Panc1 (cell line): ENCODE results near the gene NOTCH4.

Experiments
- CTCF ChIP-seq: fragments of 450-650 bp; IDR thresholded peaks from 2 replicates; pipeline ENCODE4 v1.5.1; 2017; ENCODE audit warnings: mild to moderate bottlenecking
- POLR2AphosphoS5 ChIP-seq: IDR thresholded peaks from 2 replicates; pipeline ENCODE4 v1.6.1; 2012; ENCODE audit warnings: mild to moderate bottlenecking, low read depth, low read length, moderate library complexity
- SIN3A ChIP-seq: IDR thresholded peaks from 2 replicates; pipeline ENCODE4 v1.6.1; 2012; ENCODE audit warnings: low read depth, mild to moderate bottlenecking, low read length, moderate library complexity, borderline replicate concordance; ENCODE audit not compliant: insufficient read depth
- TCF7L2 ChIP-seq: IDR thresholded peaks from 2 replicates; pipeline ENCODE4 v1.6.1; 2011; ENCODE audit warnings: mild to moderate bottlenecking, low read depth, low read length, inconsistent platforms
- TF ChIP-seq, protein P1 (sequence below), 2 experiments: IDR thresholded peaks; 2 replicates each; pipeline ENCODE4 v1.6.1; 2011 to 2012; ENCODE audit warnings: low read depth in 2 of 2, control low read depth in 1 of 2, low read length in 1 of 2, mild to moderate bottlenecking in 1 of 2, moderate library complexity in 1 of 2; ENCODE audit not compliant: insufficient read depth in 1 of 2

GRCh38 chr6:32239462-32239861, 15.6 kb upstream of the NOTCH4 start:
- TF ChIP-seq CTCF: no peak
- TF ChIP-seq POLR2AphosphoS5: no peak
- no peak for TF ChIP-seq TCF7L2
- TF ChIP-seq, protein P1, sequence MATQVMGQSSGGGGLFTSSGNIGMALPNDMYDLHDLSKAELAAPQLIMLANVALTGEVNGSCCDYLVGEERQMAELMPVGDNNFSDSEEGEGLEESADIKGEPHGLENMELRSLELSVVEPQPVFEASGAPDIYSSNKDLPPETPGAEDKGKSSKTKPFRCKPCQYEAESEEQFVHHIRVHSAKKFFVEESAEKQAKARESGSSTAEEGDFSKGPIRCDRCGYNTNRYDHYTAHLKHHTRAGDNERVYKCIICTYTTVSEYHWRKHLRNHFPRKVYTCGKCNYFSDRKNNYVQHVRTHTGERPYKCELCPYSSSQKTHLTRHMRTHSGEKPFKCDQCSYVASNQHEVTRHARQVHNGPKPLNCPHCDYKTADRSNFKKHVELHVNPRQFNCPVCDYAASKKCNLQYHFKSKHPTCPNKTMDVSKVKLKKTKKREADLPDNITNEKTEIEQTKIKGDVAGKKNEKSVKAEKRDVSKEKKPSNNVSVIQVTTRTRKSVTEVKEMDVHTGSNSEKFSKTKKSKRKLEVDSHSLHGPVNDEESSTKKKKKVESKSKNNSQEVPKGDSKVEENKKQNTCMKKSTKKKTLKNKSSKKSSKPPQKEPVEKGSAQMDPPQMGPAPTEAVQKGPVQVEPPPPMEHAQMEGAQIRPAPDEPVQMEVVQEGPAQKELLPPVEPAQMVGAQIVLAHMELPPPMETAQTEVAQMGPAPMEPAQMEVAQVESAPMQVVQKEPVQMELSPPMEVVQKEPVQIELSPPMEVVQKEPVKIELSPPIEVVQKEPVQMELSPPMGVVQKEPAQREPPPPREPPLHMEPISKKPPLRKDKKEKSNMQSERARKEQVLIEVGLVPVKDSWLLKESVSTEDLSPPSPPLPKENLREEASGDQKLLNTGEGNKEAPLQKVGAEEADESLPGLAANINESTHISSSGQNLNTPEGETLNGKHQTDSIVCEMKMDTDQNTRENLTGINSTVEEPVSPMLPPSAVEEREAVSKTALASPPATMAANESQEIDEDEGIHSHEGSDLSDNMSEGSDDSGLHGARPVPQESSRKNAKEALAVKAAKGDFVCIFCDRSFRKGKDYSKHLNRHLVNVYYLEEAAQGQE (IDR thresholded peaks at IDR 0.05; ENCODE audit: insufficient read depth in 1 of 2, low read depth in 2 of 2, low read length in 1 of 2): no peak
- no peak for TF ChIP-seq SIN3A
